Measurements from ENCODE around the gene RIMBP3C. TPM values are rescaled to one million over a fixed set of nuclear protein-coding genes. Genes with fewer than 3 reads are reported as not detected.
"Not testable (repeated sequence)": the region's sequence is repeated elsewhere in the genome, so short reads cannot be mapped to it uniquely, and the experiment has no call there.

The RIMBP3C gene
- total RNA-seq, 2 donors from 2014 or later, result 0.04 TPM; not detected in 1

GRCh38 chr22:21573750-21574494 is 22.7 kb upstream of the RIMBP3C start:
- TF ChIP-seq CTCF (IDR thresholded peaks at IDR 0.05), result no peak
- H3K27me3 ChIP-seq, result no peaks in the 10 kb centered on the region
- no peaks in the 10 kb centered on the region for H3K9me3 ChIP-seq
- no peak overlapping the region for H3K4me3 ChIP-seq
- H3K4me1 ChIP-seq, result peaks cover 0 to 71% of the 10 kb centered on the region in 2 donors
- H3K36me3 ChIP-seq, result no peaks in the 10 kb centered on the region
- DNase-seq (ENCODE audit: low spot score), result no peak
- no peak overlapping the region for H3K27ac ChIP-seq

- H3K4me1 ChIP-seq, result peaks cover 0 to 73% of the 10 kb centered on the region in 2 donors
These were observed 22.1 kb upstream of the RIMBP3C start for GRCh38 chr22:21573293-21573734.

GRCh38 chr22:21571679-21572078 is 20.4 kb upstream of the RIMBP3C start:
- TF ChIP-seq CTCF (IDR thresholded peaks at IDR 0.05), result no peak
- H3K4me1 ChIP-seq, result peaks cover 0 to 59% of the 10 kb centered on the region in 2 donors
- no peaks in the 10 kb centered on the region for H3K27me3 ChIP-seq
- no peak overlapping the region for H3K27ac ChIP-seq
- no peak overlapping the region for H3K4me3 ChIP-seq
- H3K9me3 ChIP-seq, result no peaks in the 10 kb centered on the region
- no peak for DNase-seq (ENCODE audit: low spot score)
- H3K36me3 ChIP-seq, result no peaks in the 10 kb centered on the region

More at GRCh38 chr22:21573293-21573734, 22.1 kb upstream of the RIMBP3C start:
- no peak for DNase-seq (ENCODE audit: low spot score)
- Histone ChIP-seq H3K36me3 (no peaks in the 10 kb centered on the region), H3K4me3 (no peak overlapping the region), H3K9me3 (no peaks in the 10 kb centered on the region), H3K27me3 (no peaks in the 10 kb centered on the region), H3K27ac (no peak overlapping the region)
- TF ChIP-seq CTCF (IDR thresholded peaks at IDR 0.05), result no peak

GRCh38 chr22:21570398-21570797 is 19.1 kb upstream of the RIMBP3C start:
- Histone ChIP-seq H3K27me3 (no peaks in the 10 kb centered on the region), H3K9me3 (no peaks in the 10 kb centered on the region), H3K4me1 (peaks cover 0 to 59% of the 10 kb centered on the region in 2 donors), H3K36me3 (no peaks in the 10 kb centered on the region), H3K4me3 (no peak overlapping the region), H3K27ac (no peak overlapping the region)
- no peak for TF ChIP-seq CTCF (IDR thresholded peaks at IDR 0.05)
- DNase-seq (ENCODE audit: low spot score), result no peak

GRCh38 chr22:21569459-21570170 is 18.4 kb upstream of the RIMBP3C start:
- no peak for DNase-seq (ENCODE audit: low spot score)
- Histone ChIP-seq H3K9me3 (no peaks in the 10 kb centered on the region), H3K4me1 (peaks cover 0 to 55% of the 10 kb centered on the region in 2 donors), H3K36me3 (no peaks in the 10 kb centered on the region), H3K27me3 (no peaks in the 10 kb centered on the region), H3K4me3 (peak overlapping the region in 1 of 2 donors; percentile 77), H3K27ac (no peak overlapping the region)
- no peak for TF ChIP-seq CTCF (IDR thresholded peaks at IDR 0.05)

GRCh38 chr22:21569076-21569427 is 17.8 kb upstream of the RIMBP3C start:
- not testable (repeated sequence) for H3K27me3 ChIP-seq; H3K9me3 ChIP-seq; DNase-seq (ENCODE audit: low spot score); H3K36me3 ChIP-seq
- peak overlapping the region; percentile 70 to 77 for H3K4me3 ChIP-seq
- peak overlapping the region in 1 of 2 donors; percentile 91 for H3K27ac ChIP-seq
- peaks cover 0 to 50% of the 10 kb centered on the region in 2 donors for H3K4me1 ChIP-seq
